ENCODE data around the gene TBC1D9.

TBC1D9 gene

DNA sequence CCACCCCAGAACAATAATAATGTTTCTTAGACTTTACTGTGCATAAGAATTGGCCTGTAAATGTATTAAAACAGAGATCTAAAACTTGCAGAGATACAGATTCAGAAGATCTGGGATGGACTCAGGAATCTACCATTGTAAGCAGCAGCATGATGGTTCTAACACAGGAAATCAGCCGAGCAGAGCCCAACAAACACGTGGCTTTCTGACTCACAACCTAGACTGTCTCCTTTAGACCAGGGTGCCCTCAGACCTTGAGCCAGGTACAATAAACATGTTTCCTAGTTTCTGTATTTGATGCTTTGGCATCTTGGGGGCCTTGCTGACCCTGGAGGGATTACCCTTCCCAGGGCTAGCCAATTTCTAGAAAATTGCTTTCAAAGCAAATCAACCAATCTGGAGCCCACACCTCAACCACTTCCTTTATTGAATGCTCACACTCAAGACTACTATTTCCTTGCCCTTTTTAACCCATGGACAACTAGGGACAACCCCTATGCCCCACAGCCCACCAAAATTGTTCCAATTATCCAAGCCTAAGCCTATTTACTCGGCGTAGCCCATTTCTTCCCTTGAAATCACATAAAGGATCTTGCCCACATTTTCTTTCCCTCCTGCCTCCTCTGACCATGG is 80.5 kb downstream of the TBC1D9 start:
- ChIA-PET POLR2A (no interaction called here), CTCF (interaction anchor here (1.5 kb wide), 1 partner anchor 316 kb away, joined by 4 read pairs; no protein-coding TSS in a partner anchor)
- H3K4me3 ChIP-seq (ENCODE audit: low read depth, low read length): no peak overlapping the region
- TF ChIP-seq, protein P1, sequence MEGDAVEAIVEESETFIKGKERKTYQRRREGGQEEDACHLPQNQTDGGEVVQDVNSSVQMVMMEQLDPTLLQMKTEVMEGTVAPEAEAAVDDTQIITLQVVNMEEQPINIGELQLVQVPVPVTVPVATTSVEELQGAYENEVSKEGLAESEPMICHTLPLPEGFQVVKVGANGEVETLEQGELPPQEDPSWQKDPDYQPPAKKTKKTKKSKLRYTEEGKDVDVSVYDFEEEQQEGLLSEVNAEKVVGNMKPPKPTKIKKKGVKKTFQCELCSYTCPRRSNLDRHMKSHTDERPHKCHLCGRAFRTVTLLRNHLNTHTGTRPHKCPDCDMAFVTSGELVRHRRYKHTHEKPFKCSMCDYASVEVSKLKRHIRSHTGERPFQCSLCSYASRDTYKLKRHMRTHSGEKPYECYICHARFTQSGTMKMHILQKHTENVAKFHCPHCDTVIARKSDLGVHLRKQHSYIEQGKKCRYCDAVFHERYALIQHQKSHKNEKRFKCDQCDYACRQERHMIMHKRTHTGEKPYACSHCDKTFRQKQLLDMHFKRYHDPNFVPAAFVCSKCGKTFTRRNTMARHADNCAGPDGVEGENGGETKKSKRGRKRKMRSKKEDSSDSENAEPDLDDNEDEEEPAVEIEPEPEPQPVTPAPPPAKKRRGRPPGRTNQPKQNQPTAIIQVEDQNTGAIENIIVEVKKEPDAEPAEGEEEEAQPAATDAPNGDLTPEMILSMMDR (IDR thresholded peaks at IDR 0.05; ENCODE audit: insufficient read depth, low read length, missing control alignments): no peak
- DNase-seq (ENCODE audit: low read depth, low spot score): no peak

GRCh38 chr4:140673729-140674128 is 82.5 kb downstream of the TBC1D9 start:
- no peak for DNase-seq (ENCODE audit: low read depth, low spot score)
- ChIA-PET POLR2A (no interaction called here), CTCF (interaction anchor here (0.7 to 1.0 kb wide), 3 partner anchors 12 to 314 kb away, joined by 3 to 4 read pairs (median 3); no protein-coding TSS in a partner anchor)
- TF ChIP-seq, protein P1 (IDR thresholded peaks at IDR 0.05; ENCODE audit: insufficient read depth, low read length, missing control alignments): no peak
- no peak overlapping the region for H3K4me3 ChIP-seq (ENCODE audit: low read depth, low read length)

DNA sequence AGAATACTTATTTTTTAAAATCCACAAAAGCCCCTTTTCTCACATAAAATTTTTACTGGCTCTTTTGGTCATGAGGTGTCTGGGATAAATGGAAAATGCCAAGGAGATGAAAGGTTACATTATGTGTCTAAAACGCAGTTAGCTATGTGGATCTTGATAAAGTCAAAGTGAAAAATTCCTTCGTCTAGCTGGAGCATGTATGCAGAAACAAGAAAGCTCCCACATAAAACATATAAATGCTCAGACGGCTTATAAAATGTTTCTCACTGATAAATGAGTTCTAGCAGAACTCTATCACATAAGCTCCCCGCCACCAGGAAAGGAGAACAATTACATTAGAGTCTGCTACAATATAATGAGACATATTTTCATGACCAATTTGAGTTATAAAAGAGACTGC is 83.8 kb downstream of the TBC1D9 start:
- no peak overlapping the region for H3K4me3 ChIP-seq (ENCODE audit: low read depth, low read length)
- TF ChIP-seq, protein P1 (IDR thresholded peaks at IDR 0.05; ENCODE audit: insufficient read depth, low read length, missing control alignments): no peak
- ChIA-PET CTCF (interaction anchor here (0.8 to 1.7 kb wide), 2 partner anchors 10 to 63 kb away, joined by 3 to 4 read pairs; no protein-coding TSS in a partner anchor), POLR2A (no interaction called here)
- DNase-seq (ENCODE audit: low read depth, low spot score): no peak

DNA sequence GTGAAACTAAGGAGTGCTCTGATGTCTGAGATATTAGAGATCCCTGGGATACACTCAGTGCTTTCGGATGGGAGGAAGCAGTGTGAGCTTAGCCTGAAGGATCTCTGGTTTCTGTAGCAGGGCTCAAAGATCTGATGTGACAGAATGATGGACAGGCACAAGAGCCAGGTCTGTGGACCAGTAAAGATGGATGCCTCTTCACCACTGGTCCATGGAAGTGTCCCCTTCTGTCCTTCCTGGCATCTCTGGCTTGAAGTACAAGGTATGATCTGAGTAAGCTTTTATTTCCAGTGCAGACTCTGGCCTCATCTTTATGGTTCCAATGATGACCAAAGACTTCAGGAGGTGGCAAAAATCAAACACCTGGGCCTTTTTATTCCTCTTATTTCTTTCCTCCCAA is 88.1 kb downstream of the TBC1D9 start:
- H3K4me3 ChIP-seq (ENCODE audit: low read depth, low read length): no peak overlapping the region
- CTCF ChIA-PET: interaction anchor here (1.5 to 1.7 kb wide), 2 partner anchors 185 to 308 kb away, joined by 4 read pairs; no protein-coding TSS in a partner anchor
- no peak for DNase-seq (ENCODE audit: low read depth, low spot score)
- POLR2A ChIA-PET: no interaction called here
- TF ChIP-seq, protein P1 (IDR thresholded peaks at IDR 0.05; ENCODE audit: insufficient read depth, low read length, missing control alignments): no peak

DNA sequence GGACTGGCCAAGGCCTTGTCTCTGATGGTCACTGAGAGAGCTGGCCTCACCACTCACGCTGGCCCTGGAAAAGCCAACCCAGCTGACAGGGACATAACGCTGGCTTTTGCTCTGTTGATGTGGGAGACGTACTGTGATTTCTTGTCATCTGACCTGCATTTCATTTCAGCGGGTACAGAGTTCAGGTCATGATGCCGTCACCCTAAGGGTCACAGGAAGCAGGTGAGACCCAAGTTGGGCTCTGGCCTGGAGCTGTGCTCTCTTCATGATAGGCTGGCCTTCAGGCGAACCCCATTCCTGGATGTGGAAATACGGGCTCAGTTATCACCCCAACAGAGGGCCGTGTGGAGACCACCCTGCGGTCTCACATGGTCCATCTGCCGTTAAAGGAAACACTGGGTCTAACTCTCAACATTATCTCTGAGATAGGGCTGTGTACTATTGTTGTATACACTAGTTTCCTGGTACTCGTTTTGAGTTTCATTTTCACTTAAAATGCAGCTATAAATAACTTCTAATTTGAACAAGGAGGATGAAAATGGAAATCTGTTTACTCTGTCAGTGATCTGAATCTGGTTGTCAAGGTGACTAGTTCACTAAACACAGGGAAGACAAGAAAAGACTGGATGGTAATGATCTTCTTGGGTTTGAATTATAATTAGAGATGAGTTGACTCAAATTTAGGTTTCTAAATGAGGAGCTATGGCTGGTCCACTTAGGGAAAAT is 89.1 kb downstream of the TBC1D9 start:
- ChIA-PET POLR2A (no interaction called here), CTCF (interaction anchor here (1.5 to 1.7 kb wide), 2 partner anchors 186 to 307 kb away, joined by 4 read pairs; no protein-coding TSS in a partner anchor)
- no peak for DNase-seq (ENCODE audit: low read depth, low spot score)

More for the DNA sequence above, 89.1 kb downstream of the TBC1D9 start:
- H3K4me3 ChIP-seq (ENCODE audit: low read depth, low read length): no peak overlapping the region
- TF ChIP-seq, protein P1 (IDR thresholded peaks at IDR 0.05; ENCODE audit: insufficient read depth, low read length, missing control alignments): no peak
